HG03025 (cell line): ENCODE results near the gene EP400.

Source experiments
- ATAC-seq: cut with Tn5 transposase; IDR thresholded peaks from one replicate; pipeline ENCODE4 v1.9.1; 2021; ENCODE audit warnings: mild to moderate bottlenecking, moderate library complexity; ENCODE audit not compliant: unreplicated experiment, low FRiP score

Gene EP400, protein sequence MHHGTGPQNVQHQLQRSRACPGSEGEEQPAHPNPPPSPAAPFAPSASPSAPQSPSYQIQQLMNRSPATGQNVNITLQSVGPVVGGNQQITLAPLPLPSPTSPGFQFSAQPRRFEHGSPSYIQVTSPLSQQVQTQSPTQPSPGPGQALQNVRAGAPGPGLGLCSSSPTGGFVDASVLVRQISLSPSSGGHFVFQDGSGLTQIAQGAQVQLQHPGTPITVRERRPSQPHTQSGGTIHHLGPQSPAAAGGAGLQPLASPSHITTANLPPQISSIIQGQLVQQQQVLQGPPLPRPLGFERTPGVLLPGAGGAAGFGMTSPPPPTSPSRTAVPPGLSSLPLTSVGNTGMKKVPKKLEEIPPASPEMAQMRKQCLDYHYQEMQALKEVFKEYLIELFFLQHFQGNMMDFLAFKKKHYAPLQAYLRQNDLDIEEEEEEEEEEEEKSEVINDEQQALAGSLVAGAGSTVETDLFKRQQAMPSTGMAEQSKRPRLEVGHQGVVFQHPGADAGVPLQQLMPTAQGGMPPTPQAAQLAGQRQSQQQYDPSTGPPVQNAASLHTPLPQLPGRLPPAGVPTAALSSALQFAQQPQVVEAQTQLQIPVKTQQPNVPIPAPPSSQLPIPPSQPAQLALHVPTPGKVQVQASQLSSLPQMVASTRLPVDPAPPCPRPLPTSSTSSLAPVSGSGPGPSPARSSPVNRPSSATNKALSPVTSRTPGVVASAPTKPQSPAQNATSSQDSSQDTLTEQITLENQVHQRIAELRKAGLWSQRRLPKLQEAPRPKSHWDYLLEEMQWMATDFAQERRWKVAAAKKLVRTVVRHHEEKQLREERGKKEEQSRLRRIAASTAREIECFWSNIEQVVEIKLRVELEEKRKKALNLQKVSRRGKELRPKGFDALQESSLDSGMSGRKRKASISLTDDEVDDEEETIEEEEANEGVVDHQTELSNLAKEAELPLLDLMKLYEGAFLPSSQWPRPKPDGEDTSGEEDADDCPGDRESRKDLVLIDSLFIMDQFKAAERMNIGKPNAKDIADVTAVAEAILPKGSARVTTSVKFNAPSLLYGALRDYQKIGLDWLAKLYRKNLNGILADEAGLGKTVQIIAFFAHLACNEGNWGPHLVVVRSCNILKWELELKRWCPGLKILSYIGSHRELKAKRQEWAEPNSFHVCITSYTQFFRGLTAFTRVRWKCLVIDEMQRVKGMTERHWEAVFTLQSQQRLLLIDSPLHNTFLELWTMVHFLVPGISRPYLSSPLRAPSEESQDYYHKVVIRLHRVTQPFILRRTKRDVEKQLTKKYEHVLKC (N-terminal part only)

DNA sequence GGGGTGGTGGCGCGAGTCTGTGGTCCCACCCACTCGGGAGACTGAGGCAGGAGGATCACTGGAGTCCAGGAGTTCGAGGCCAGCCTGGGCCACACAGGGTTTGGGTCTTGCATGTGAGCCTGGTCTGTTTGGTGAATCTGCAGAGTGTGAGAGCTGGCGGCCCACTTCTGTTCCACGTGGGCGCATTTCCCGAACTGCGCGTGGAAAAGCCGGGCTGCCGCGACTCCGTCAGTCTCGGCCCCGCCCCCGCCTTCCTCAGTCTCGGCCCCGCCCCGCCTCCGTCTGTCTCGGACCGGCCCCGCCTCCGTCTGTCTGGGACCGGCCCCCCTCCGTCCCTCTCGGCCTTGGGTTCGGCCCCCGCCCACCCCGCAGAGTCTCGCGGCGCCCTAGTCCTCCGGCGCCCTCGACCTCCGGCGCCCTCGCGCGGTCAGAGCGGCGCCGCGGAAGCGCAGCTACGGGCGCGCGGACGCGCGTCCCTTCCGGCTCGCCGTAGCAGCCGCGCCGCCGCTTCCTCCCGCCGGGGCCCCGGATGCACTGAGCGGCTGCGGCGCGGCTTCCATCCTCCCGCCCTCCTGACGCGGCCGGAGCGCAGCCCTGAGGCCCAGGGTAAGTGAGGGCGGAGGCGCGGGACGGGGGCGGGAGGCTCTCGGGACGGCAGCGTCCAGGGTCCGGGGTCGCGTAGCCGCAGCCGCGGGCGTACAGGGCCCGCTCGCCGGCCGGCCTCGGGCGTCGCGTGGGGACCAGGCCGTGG lies at the start of gene EP400:
TSS of gene EP400 (plus strand) at position 512 of the 751 bp plus-strand sequence. CDS start 10,678 bp downstream, outside the sequence.
- peak; percentile 84 for ATAC-seq

DNA sequence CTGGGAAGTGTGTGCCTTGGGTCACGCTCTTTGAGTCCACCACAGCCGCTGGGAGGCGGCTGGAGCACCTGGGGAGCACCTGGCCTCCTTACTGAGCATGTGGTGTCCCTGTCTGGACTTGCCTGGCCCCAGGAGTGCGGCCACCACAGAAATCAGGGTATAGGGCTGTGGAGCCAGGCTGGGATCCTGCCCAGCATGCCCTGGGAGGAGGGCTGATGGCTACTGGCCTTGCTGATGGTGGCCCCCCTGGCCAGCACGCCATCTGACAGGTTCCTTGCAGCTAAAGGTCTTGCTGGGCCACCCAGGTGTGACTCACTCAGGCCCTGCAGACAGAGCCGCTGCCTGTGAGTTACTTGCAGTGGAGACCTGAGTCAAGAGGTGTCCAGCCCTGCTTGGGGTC lies 49.3 kb upstream of the EP400 start:
- no peak for ATAC-seq

DNA sequence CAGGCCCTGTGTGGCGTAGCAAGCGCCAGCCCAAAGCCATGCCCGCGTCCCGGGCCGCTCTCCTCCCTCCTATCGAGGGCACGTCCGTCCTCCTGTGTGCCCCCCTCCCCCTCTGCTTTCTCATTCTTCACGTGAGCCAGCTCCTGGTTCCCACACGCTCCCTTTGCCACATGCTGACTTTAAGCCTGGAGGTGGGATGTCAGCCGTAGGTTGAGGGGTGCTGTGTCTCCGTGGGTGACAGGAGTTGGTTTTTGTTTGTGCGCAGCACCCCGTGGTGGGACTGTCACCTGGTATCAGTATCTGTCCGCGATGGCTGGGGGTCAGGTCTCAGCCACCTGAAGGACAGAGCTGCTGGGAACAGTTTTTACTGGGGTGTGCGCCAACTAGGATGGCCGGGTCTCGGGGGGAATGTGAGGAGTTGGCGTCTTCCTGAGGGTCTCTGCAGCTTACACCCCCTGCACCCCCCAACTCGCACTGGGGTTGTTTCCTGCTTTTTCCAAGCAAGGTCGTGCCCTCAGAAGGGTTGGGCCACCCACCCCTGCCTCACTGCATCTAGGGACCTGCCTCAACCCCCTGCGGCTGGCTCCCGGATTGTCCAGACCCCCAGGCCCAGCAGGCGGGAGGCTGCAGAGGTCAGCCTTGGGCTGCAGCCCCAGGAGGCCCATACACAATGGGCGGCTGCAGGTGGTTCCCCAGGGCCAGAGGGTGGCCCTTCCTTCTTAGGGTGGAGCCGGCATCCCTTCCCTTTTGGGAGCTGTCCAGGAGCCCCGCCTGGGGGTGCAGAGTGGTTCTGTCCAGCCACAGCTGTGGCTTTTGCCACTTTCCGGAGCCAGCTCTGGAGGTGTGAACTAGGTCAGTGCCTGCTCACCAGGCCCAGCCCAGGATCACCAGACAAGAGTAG lies 48.1 kb upstream of the EP400 start:
- no peak for ATAC-seq

DNA sequence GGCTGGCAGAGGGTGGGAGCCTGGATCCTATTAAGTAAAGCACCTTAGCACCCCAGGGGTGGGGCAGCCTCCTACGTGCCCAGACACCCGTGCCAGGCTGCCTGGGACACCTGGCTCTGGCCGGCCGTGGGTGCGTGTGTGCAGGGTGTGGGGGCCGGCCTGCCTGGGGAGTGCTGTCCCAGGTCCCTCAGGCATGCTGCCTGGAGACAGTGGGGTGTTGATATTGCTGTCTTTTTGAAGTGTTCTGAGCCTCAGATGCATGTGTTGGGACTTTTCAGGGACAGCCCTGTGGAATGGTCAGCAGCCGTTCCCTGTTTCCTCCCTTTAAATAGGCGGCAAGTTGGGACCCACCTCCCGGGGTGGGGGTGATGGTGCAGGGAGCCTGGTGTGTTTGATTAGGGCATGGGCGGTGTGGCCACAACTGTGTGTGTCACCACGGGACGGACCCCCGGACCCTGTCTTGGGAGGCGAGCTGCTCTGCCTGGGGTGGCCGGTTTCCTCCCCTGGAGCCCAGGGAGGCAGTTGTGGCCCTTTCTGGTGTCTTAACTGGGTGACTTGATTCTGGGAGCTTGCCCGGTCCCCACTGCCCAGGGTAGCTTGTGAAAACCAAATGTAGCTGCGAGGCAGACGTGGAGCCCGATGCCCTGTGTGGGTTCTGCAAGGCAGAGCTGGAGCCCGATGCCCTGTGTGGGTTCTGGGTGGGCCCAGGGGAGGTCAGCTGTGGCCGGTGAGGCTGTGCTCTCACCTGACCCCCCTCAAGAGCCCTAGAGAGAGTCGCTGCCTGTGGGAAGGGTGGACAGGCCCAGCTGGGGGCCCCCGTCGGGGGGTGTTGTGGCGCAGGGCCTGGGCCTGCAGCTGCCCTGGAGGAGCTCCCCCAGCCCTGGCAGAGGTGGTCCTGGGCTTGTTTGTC lies 47.2 kb upstream of the EP400 start:
- no peak for ATAC-seq

DNA sequence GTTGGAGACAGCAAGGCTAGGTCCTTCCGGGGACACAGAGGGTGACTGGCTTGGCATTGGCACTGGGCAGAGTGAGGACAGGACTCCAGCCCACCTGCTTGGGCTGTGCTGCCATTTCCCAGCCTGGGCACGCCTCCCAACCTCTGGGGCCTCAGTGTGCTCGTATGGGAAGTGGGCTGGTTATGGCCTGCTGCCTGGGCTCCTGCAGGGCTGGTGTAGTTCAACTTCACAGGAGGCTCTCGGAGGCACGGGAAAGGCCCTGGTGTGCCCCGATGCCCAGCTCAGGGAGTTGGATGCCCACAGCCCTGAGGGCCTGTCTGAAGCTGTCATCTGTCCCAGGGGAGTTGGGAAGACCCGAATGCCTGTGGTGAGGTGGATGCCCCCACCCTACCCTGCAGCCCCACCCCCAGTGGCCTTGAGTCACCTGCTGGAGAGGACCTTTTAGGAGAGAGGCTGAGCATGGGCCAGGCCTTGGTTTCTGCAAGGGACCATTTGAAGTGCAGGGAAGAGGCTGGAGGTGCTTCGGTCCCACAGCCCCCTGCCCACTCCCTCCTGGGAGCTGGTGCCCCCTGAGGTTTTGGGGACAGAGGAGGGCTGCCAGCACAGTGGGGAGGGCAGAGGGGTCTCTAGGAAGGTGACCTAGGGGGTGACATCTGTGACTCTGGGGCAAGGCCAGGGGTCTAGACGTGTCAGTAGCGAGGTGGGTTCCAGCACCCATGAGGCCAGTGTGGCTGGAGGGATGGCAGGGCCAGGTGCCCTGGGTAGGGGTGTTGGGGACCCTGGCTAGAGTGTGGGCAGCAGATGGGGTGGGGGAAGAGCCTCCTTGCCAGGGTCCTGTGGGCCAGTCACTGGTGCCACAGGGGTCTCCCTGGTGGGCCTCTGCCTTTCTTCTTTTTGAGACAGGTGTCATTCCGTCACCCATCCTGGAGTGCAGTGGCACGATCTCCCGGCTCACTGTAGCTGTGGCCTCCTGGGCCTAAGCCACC lies 46.2 kb upstream of the EP400 start:
- no peak for ATAC-seq

DNA sequence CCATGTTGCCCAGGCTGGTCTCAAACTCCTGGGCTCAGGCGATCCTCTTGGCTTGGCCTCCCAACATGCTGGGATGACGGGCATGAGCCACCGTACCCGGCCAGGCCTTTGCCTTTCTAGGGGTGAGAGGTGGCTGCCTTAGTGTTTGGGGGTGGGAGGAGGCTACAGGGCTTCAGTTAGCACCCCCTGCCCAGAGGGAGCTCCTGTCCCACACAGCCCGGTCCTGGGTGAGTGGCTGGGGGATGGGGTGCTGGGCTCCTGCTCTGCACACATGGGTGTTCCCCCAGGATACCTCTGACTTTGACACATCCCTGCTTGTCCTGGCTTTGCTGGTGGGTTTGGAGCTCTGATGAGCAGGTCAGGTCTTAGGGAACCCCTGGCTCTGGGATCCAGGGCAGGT lies 45.4 kb upstream of the EP400 start:
- ATAC-seq: no peak

DNA sequence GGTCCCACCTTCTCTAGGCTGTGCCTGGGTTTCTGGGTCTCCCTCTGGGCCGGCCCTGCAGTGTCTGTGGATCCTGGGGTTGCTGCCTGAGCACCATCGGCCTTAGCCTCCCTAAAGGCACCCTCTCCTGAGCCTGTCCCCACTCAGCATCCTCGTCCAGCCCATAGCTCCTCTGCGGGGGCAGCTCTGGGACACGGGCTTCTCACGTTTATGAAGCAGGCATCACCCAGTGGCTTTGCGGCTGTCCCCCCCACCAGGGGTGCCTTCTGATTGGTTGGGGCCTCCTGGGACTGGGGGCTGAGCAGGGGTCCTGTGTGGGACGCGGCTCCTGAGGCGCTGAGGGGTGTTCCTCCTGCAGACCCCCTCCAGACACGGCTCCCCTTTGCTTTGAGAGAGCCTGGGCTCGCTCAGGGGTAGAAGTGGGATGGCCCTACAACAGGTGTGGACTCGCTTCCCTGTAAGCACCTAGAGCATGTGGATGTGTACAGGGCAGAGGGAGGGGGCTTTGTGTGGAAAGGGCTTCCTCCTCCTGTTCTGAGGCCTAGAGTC lies 44.6 kb upstream of the EP400 start:
- no peak for ATAC-seq

DNA sequence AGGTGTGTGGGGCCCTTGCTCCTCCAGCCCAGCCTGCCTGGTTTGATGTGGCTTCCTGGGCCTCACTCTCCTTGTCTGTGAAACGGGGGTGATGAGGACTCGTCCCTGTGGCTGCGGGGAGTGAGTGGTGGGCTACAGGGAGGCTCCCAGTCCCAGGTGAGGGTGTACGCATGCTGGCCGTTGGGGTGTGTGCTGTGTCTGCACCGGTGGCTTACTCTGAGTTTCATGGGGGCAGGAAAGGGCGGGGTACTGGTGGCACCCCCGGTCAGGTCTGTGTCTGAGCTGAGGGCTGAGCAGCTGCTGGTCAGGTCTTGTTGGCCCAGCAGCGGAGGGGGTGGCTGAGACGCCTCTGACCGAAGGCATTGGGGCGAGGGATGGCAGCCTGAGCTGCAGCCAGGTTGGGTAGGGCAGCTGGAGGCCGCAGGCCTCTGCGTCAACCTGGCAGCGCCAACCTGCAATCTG lies 44.1 kb upstream of the EP400 start:
- no peak for ATAC-seq

DNA sequence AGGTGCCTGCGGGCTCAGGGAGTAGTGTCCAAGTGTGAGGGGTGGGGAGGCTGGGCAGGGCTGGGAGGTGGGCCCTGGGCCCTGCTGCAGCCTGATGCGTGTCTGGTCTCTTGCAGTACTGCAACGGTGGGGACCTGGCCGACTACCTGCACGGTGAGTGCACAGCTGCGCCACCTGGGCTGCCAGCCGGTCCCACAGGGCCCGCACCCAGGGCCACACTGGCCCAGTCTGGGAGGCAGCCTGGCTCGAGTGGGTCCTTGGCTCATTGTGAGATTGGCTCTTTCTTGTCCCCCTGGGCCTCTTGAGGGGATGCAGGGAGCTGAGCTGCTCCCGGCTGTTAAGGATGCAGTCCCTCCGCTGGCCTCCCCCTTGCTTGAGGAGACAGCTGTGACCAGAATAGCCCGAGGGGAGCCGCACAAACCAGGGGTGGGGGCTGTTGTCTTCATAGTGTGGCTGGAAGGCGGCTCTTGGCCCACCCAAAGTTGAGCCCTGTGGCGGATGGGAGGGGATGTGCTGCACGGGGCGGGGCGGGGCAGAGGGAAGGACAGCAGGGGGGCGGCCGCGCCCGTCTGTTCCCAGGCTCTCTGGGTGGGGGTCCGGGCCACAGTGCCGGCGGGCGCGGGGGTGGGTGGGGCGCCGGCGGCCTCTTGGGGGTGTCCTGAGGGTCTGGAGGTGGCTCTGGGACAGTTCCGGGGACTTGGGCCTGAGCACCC lies 42.2 kb upstream of the EP400 start:
- no peak for ATAC-seq

DNA sequence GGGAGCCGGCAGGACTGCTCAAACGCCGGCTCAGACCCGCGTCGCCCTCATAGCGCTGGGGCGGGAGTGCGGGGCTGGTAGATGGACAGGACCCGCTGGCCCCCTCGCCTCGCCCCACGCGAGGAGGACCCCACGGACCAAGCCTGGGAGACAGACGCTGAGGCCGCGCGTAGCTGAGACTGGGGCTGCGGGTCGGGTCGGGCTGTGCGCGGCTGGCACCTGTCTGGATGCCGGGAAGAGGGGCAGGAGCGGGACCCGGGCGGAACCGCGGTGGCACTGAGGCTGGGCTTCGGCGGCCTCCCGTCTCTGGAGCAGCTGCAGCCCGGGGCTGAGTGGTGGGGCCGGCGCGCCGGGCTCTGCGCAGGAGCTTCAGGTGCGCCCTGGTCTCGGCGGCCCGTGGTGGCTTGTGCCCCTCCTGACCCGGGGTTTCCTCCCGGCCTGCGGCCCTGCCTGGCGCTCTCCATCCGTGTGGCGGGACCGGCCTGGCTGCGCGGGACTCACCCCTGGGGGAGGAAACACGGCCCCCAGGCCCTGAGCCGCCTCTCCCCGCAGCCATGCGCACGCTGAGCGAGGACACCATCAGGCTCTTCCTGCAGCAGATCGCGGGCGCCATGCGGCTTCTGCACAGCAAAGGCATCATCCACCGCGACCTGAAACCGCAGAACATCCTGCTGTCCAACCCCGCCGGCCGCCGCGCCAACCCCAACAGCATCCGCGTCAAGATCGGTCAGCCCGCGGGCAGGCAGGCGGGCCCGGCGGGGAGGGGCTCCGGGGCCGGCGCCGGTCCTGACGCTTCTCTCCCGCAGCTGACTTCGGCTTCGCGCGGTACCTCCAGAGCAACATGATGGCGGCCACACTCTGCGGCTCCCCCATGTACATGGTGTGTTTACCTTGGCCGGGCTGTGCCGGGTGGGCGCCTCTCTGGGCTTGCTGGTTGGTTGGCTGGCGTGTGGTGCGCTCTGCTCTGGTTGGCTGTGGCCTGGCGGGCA lies 41.4 kb upstream of the EP400 start:
- no peak for ATAC-seq

DNA sequence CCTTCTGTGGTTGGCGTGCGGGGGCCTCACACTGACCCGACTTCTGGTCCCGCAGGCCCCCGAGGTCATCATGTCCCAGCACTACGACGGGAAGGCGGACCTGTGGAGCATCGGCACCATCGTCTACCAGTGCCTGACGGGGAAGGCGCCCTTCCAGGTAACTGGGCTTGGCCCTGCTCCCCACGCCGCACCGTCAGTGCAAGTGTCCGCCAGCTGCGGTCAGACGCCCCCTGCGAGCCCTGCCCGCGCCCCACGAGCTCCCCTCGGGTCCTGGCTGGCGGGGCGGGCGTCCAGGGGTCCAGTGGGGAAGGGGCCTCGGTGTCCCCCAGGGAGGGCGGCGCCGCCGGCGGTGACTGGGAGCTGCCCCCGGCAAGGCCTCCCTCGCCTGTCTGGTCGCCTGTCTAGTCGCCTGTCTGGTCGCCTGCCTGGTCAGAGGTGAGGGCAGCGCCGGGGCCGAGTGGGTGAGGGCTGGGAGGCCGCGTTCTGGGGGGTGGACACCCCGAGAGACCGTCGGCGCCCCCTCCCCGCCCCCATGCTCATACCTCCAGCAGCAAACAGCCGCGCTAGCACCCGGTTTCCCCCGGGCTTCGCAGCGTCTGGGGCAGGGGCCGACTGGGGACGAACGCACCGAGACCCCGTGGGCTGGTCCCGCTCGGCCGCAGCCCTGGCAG lies 40.5 kb upstream of the EP400 start:
- no peak for ATAC-seq

DNA sequence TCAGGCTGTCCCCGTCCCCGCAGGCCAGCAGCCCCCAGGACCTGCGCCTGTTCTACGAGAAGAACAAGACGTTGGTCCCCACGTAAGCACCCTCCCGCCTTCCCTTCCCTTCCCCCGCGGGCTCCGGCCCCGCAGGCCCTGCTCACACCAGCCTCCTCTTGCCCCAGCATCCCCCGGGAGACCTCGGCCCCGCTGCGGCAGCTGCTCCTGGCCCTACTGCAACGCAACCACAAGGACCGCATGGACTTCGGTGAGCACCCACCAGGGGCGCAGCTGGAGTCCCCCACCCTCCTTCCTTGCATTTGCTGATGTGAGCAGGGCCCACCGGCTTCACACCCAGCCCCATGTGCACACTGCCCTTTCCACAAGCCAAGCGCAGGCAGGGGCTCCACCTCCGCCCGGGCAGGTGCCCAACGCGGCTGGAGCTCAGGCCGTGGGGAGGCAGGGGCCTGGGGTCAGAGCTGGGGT lies 40.0 kb upstream of the EP400 start:
- no peak for ATAC-seq

DNA sequence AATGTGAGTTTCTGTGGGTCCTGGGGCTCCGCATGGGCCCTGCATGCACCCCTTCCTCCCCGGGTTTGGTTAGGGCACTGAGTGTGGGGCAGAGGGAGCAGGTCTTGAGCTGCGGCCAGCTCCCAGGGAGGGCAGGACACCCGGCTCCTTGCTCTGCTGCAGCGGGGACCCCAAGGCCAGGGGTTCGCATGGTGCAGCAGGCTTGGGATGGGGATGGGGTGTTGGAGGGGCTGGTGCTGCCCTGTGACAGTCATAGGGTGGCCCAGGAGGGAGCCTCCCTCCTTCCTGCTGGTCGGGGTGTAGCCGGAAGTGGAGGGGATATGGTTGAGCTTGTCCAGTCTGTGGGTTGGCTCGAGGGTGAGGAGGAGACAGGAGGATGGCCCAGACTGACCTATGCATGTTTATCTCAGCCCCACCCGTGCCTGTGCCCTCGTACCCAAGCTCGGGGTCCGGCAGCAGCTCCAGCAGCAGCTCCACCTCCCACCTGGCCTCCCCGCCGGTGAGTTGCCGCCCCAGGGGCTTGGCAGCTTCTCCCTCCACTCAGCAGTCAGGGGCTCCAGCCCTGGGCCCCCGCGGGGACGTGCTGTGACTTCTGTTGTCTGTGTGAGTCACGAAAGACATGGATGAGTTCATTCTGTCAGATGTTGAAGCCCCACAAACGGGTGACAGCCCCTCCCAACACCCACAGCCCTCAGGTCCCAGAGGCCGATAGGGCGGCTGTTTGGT lies 39.3 kb upstream of the EP400 start:
- no peak for ATAC-seq
